ENCODE data around the gene C1orf185. TPM values are rescaled to one million over a fixed set of nuclear protein-coding genes. Genes with fewer than 3 reads are reported as not detected.
"Not testable (repeated sequence)": the region's sequence is repeated elsewhere in the genome, so short reads cannot be mapped to it uniquely, and the experiment has no call there.

Gene C1orf185
- polyA plus RNA-seq (ENCODE audit: insufficient read depth in 1 of 5, insufficient read length in 5 of 5, low replicate concordance in 1 of 5): not detected
- long read RNA-seq, donor 1: 0 reads
- long read RNA-seq, donor 2: 0 reads
- long read RNA-seq, donor 3: 0 reads
- long read RNA-seq, donor 4: 0 reads
- long read RNA-seq, donor 5: 0 reads
- long read RNA-seq, donor 6: 0 reads
- long read RNA-seq, donor 7: 0 reads
- long read RNA-seq, donor 8: 0 reads

- no peak for DNase-seq
Measured at GRCh38 chr1:51101976-51102375, at the start of gene C1orf185. Gene C1orf185, plus strand, starts transcription at chr1:51102228. Its CDS starts 6 bp downstream, at chr1:51102234.

- DNase-seq: no peak
Measured at GRCh38 chr1:51058858-51059257, 43.2 kb upstream of the C1orf185 start.

GRCh38 chr1:51061231-51061918, 40.7 kb upstream of the C1orf185 start:
- no peak for DNase-seq

- DNase-seq: no peak
Measured at GRCh38 chr1:51063121-51063520, 38.9 kb upstream of the C1orf185 start.

GRCh38 chr1:51070011-51070410, 32.0 kb upstream of the C1orf185 start:
- no peak for DNase-seq

GRCh38 chr1:51070640-51071039, 31.4 kb upstream of the C1orf185 start:
- no peak for DNase-seq

- DNase-seq: no peak
Measured at GRCh38 chr1:51071291-51072042, 30.6 kb upstream of the C1orf185 start.

- DNase-seq: no peak
Measured at GRCh38 chr1:51072043-51072439, 30.0 kb upstream of the C1orf185 start.

GRCh38 chr1:51072651-51073050, 29.4 kb upstream of the C1orf185 start:
- DNase-seq: no peak

- DNase-seq: no peak
Measured at GRCh38 chr1:51073456-51073855, 28.6 kb upstream of the C1orf185 start.

GRCh38 chr1:51086496-51087271, 15.3 kb upstream of the C1orf185 start:
- DNase-seq: no peak

GRCh38 chr1:51088474-51088873, 13.6 kb upstream of the C1orf185 start:
- no peak for DNase-seq

- DNase-seq: no peak
Measured at GRCh38 chr1:51093581-51093980, 8.4 kb upstream of the C1orf185 start.

- DNase-seq: no peak
Measured at GRCh38 chr1:51097171-51097570, 4.9 kb upstream of the C1orf185 start.

- DNase-seq: no peak
Measured at GRCh38 chr1:51100264-51100880, 1.7 kb upstream of the C1orf185 start.

GRCh38 chr1:51114137-51114536, 12.1 kb downstream of the C1orf185 start:
- DNase-seq: no peak

- no peak for DNase-seq
Measured at GRCh38 chr1:51115714-51116404, 13.8 kb downstream of the C1orf185 start.

- DNase-seq: no peak
Measured at GRCh38 chr1:51119331-51119730, 17.3 kb downstream of the C1orf185 start.

- DNase-seq: no peak
Measured at GRCh38 chr1:51120629-51121028, 18.6 kb downstream of the C1orf185 start.

GRCh38 chr1:51127152-51127551, 25.1 kb downstream of the C1orf185 start:
- DNase-seq: not testable (repeated sequence)

- DNase-seq: no peak
Measured at GRCh38 chr1:51131185-51131584, 29.2 kb downstream of the C1orf185 start.

Measured in right lung (tissue), 10 donors.